CD4-positive, alpha-beta T cell (primary cell): ENCODE measurements around the gene TCIRG1. TPM values are rescaled to one million over a fixed set of nuclear protein-coding genes. Genes with fewer than 3 reads are reported as not detected.

Experiments
- ATAC-seq: fragments of 200-7000 bp; cut with Tn5 transposase; one replicate; pipeline ENCODE4 v1.10.0; 2022; ENCODE audit warnings: mild to moderate bottlenecking; ENCODE audit not compliant: poor library complexity
- CTCF ChIA-PET: fragments of 350-600 bp; sonication (Branson Sonifier 250); formaldehyde crosslinking; loops from one replicate; lab custom pipeline; 2021; ENCODE audit warnings: antibody characterized with exemption, inconsistent platforms; lab: Charles Lee
- POLR2A ChIA-PET: fragments of 350-600 bp; sonication (Branson Sonifier 250); formaldehyde crosslinking; loops from one replicate; lab custom pipeline; 2021; ENCODE audit warnings: antibody characterized with exemption, inconsistent platforms; lab: Charles Lee
- DNase-seq, 14 experiments: peaks; one replicate each; pipeline ENCODE4 v3.0.0-alpha.2; 2013 to 2020; ENCODE audit warnings: mixed read lengths in 2 of 14
- H3K27ac ChIP-seq, 2 donors: one replicate each; pipeline versions ENCODE4 v1.5.1 to v1.7.0; 2013; ENCODE audit warnings: low read length in 2 of 2, low read depth in 1 of 2, mild to moderate bottlenecking in 1 of 2
- H3K27me3 ChIP-seq, 2 experiments: 1 replicate in 1 of 2; 2 replicates in 1 of 2; pipeline versions ENCODE4 v1.6.1 to v1.7.0; 2013; ENCODE audit warnings: low read length in 2 of 2, control low read depth in 1 of 2, mild to moderate bottlenecking in 1 of 2, moderate library complexity in 1 of 2; ENCODE audit not compliant: insufficient read depth in 2 of 2, control insufficient read depth in 1 of 2
- H3K36me3 ChIP-seq: one replicate; pipeline ENCODE4 v1.6.1; 2013; ENCODE audit warnings: low read length, control low read depth; ENCODE audit not compliant: insufficient read depth
- H3K4me1 ChIP-seq: one replicate; pipeline ENCODE4 v1.6.1; 2013; ENCODE audit warnings: low read length, control low read depth; ENCODE audit not compliant: insufficient read depth
- H3K4me3 ChIP-seq: one replicate; pipeline ENCODE4 v1.5.1; 2013; ENCODE audit warnings: mild to moderate bottlenecking, low read length, moderate library complexity
- H3K9me3 ChIP-seq, 2 experiments: 1 replicate in 1 of 2; 2 replicates in 1 of 2; pipeline versions ENCODE4 v1.6.1 to v1.7.0; 2013; ENCODE audit warnings: low read length in 2 of 2, mild to moderate bottlenecking in 2 of 2, control low read depth in 1 of 2, moderate library complexity in 1 of 2; ENCODE audit not compliant: control insufficient read depth in 1 of 2, insufficient read depth in 1 of 2
- H3K27ac Mint-ChIP-seq: one replicate; pipeline ENCODE4 v1.8.0; 2020; ENCODE audit warnings: mixed read lengths
- H3K27me3 Mint-ChIP-seq: one replicate; pipeline ENCODE4 v1.8.0; 2021; ENCODE audit warnings: mixed read lengths
- H3K36me3 Mint-ChIP-seq: one replicate; pipeline ENCODE4 v1.8.0; 2021; ENCODE audit warnings: low read depth, mixed read lengths
- H3K4me1 Mint-ChIP-seq: one replicate; pipeline ENCODE4 v1.8.0; 2021; ENCODE audit warnings: low read depth, mixed read lengths
- H3K4me3 Mint-ChIP-seq: one replicate; pipeline ENCODE4 v1.8.0; 2020; ENCODE audit warnings: mild to moderate bottlenecking, mixed read lengths
- H3K9me3 Mint-ChIP-seq: one replicate; pipeline ENCODE4 v1.8.0; 2020; ENCODE audit warnings: mixed read lengths
- CTCF ChIP-seq: fragments of 200-600 bp; IDR thresholded peaks from one replicate; pipeline ENCODE4 v1.8.0; 2022; ENCODE audit warnings: antibody characterized with exemption, mild to moderate bottlenecking
- intact Hi-C, 2 experiments: fragments of 100-400 bp; cut with DNase I in 1 of 2; cut with micrococcal nuclease in 1 of 2; formaldehyde crosslinking; loops; one replicate each; pipeline versions ENCODE4 v1.15.1 to v1.9.0; 2023 to 2025; cut with DNase I, micrococcal nuclease
- total RNA-seq, 174 experiments: library from RNA in 2 of 174; stranded (reverse) in 2 of 174; gene quantifications; one replicate each; pipeline ENCODE4 v1.2.3 and lab custom pipeline; 2021 to 2026

TCIRG1 gene
- total RNA-seq, 2 experiments from 2014 or later, result 202 to 207 TPM

- CTCF ChIA-PET, result no interaction called here
- Histone ChIP-seq H3K4me1 (no peaks in the 10 kb centered on the region), H3K27ac (no peak overlapping the region), H3K36me3 (no peaks in the 10 kb centered on the region), H3K4me3 (no peak overlapping the region), H3K9me3 (no peaks in the 10 kb centered on the region), H3K27me3 (no peaks in the 10 kb centered on the region)
- no peaks in the 10 kb centered on the region for H3K4me1 Mint-ChIP-seq
- no peak for TF ChIP-seq CTCF
- peaks cover 15% of the 10 kb centered on the region for H3K36me3 Mint-ChIP-seq
- POLR2A ChIA-PET, result no interaction called here
- intact Hi-C loops, result no loop called here
- no peaks in the 10 kb centered on the region for H3K27me3 Mint-ChIP-seq
- no peak overlapping the region for H3K27ac Mint-ChIP-seq
- ATAC-seq, result no peak
- H3K9me3 Mint-ChIP-seq, result no peaks in the 10 kb centered on the region
- H3K4me3 Mint-ChIP-seq, result no peak overlapping the region
- DNase-seq, result no peak
Observed at GRCh38 chr11:68074584-68075352, 35.9 kb downstream of the TCIRG1 start.

GRCh38 chr11:68076371-68077042, 37.7 kb downstream of the TCIRG1 start:
- intact Hi-C loops, result loop anchor here in 1 of 2 experiments (1.0 kb wide), 1 partner anchor 130 kb away; no protein-coding TSS in a partner anchor
- POLR2A ChIA-PET, result no interaction called here
- TF ChIP-seq CTCF, result no peak
- Mint-ChIP-seq H3K27me3 (no peaks in the 10 kb centered on the region), H3K9me3 (no peaks in the 10 kb centered on the region), H3K27ac (no peak overlapping the region), H3K4me3 (no peak overlapping the region), H3K4me1 (no peaks in the 10 kb centered on the region), H3K36me3 (peaks cover 6% of the 10 kb centered on the region)
- no peaks in the 10 kb centered on the region for H3K9me3 ChIP-seq
- H3K4me3 ChIP-seq, result no peak overlapping the region
- no peaks in the 10 kb centered on the region for H3K27me3 ChIP-seq
- CTCF ChIA-PET, result no interaction called here
- DNase-seq, result peak in 1 of 14 experiments; percentile 18
- no peak overlapping the region for H3K27ac ChIP-seq
- H3K4me1 ChIP-seq, result no peaks in the 10 kb centered on the region
- no peak for ATAC-seq
- H3K36me3 ChIP-seq, result no peaks in the 10 kb centered on the region

GRCh38 chr11:68077617-68078582, 39.1 kb downstream of the TCIRG1 start:
- ATAC-seq (no peak), DNase-seq (no peak)
- Histone ChIP-seq H3K9me3 (no peaks in the 10 kb centered on the region), H3K27ac (no peak overlapping the region), H3K4me1 (no peaks in the 10 kb centered on the region), H3K27me3 (no peaks in the 10 kb centered on the region), H3K36me3 (no peaks in the 10 kb centered on the region), H3K4me3 (no peak overlapping the region)
- Mint-ChIP-seq H3K4me1 (no peaks in the 10 kb centered on the region), H3K27ac (no peak overlapping the region), H3K4me3 (no peak overlapping the region), H3K27me3 (no peaks in the 10 kb centered on the region), H3K36me3 (peaks cover 6% of the 10 kb centered on the region), H3K9me3 (no peaks in the 10 kb centered on the region)
- intact Hi-C loops, result no loop called here
- no peak for TF ChIP-seq CTCF
- POLR2A ChIA-PET, result no interaction called here
- CTCF ChIA-PET, result interaction anchor here (0.6 to 0.9 kb wide), 2 partner anchors 33 to 38 kb away, joined by 3 read pairs; no protein-coding TSS in a partner anchor
